H9 (cell line): ENCODE measurements around the gene SIGLEC11. TPM values are rescaled to one million over a fixed set of nuclear protein-coding genes. Genes with fewer than 3 reads are reported as not detected.
A peak's percentile ranks its signal among the peaks of the same experiment; 100 is the strongest.

ENCODE experiments used
- DNase-seq: peaks from one replicate; pipeline ENCODE4 v3.0.0-alpha.2; 2017
- H2AFZ ChIP-seq: one replicate; pipeline ENCODE4 v1.6.1; 2013; ENCODE audit warnings: mild to moderate bottlenecking, low read length, control low read depth, moderate library complexity
- H2AK5ac ChIP-seq: 2 replicates; pipeline ENCODE4 v1.6.1; 2013; ENCODE audit warnings: low read length, control low read depth, mixed read lengths; ENCODE audit not compliant: insufficient read length
- H2BK120ac ChIP-seq: one replicate; pipeline ENCODE4 v1.6.1; 2013; ENCODE audit warnings: low read depth, mild to moderate bottlenecking, low read length, control low read depth, inconsistent platforms; ENCODE audit not compliant: poor library complexity, severe bottlenecking
- H2BK12ac ChIP-seq: 2 replicates; pipeline ENCODE4 v1.6.1; 2013; ENCODE audit warnings: low read length, control low read depth, mixed read lengths, low read depth; ENCODE audit not compliant: insufficient read length
- H2BK15ac ChIP-seq: 2 replicates; pipeline ENCODE4 v1.6.1; 2013; ENCODE audit warnings: low read depth, low read length, control low read depth
- H2BK20ac ChIP-seq: one replicate; pipeline ENCODE4 v1.6.1; 2013; ENCODE audit warnings: low read depth, mild to moderate bottlenecking, low read length, control low read depth, inconsistent platforms; ENCODE audit not compliant: poor library complexity, severe bottlenecking
- H2BK5ac ChIP-seq: 2 replicates; pipeline ENCODE4 v1.6.1; 2013; ENCODE audit warnings: low read length, control low read depth, mixed read lengths; ENCODE audit not compliant: insufficient read length
- H3K14ac ChIP-seq: 2 replicates; pipeline ENCODE4 v1.6.1; 2013; ENCODE audit warnings: low read length, control low read depth; ENCODE audit not compliant: insufficient read depth
- H3K18ac ChIP-seq: 2 replicates; pipeline ENCODE4 v1.6.1; 2013; ENCODE audit warnings: low read depth, mild to moderate bottlenecking, mixed read lengths, low read length, control low read depth; ENCODE audit not compliant: insufficient read length
- H3K23ac ChIP-seq: 2 replicates; pipeline ENCODE4 v1.6.1; 2013; ENCODE audit warnings: low read length, control low read depth, mixed read lengths, low read depth; ENCODE audit not compliant: insufficient read length
- H3K23me2 ChIP-seq: 2 replicates; pipeline ENCODE4 v1.6.1; 2013; ENCODE audit warnings: low read depth, mild to moderate bottlenecking, mixed read lengths, low read length, control low read depth; ENCODE audit not compliant: insufficient read length, poor library complexity, severe bottlenecking
- H3K27ac ChIP-seq: 2 replicates; pipeline ENCODE4 v1.5.1; 2013; ENCODE audit warnings: low read length, control low read depth, mixed read lengths, low read depth; ENCODE audit not compliant: insufficient read length
- H3K27me3 ChIP-seq: 2 replicates; pipeline ENCODE4 v1.6.1; 2013; ENCODE audit warnings: low read length, control low read depth, inconsistent platforms; ENCODE audit not compliant: insufficient read depth
- H3K4ac ChIP-seq: 2 replicates; pipeline ENCODE4 v1.6.1; 2013; ENCODE audit warnings: low read depth, mild to moderate bottlenecking, control low read depth, inconsistent platforms, low read length, moderate library complexity
- H3K4me1 ChIP-seq: 2 replicates; pipeline ENCODE4 v1.6.1; 2013; ENCODE audit warnings: low read length, control low read depth, inconsistent platforms; ENCODE audit not compliant: insufficient read depth
- H3K4me2 ChIP-seq: 2 replicates; pipeline ENCODE4 v1.6.1; 2013; ENCODE audit warnings: low read length, control low read depth, mixed read lengths; ENCODE audit not compliant: insufficient read length, insufficient read depth
- H3K56ac ChIP-seq: 2 replicates; pipeline ENCODE4 v1.6.1; 2013; ENCODE audit warnings: low read depth, mild to moderate bottlenecking, mixed read lengths, low read length, control low read depth; ENCODE audit not compliant: insufficient read length
- H3K79me1 ChIP-seq: 2 replicates; pipeline ENCODE4 v1.6.1; 2013; ENCODE audit warnings: low read depth, mild to moderate bottlenecking, moderate library complexity, low read length, control low read depth, inconsistent platforms; ENCODE audit not compliant: insufficient read depth, poor library complexity, severe bottlenecking
- H3K79me2 ChIP-seq: 2 replicates; pipeline ENCODE4 v1.6.1; 2013; ENCODE audit warnings: low read length, control low read depth, inconsistent platforms; ENCODE audit not compliant: insufficient read depth
- H3K9ac ChIP-seq: 2 replicates; pipeline ENCODE4 v1.6.1; 2013; ENCODE audit warnings: low read length, control low read depth, mixed read lengths; ENCODE audit not compliant: insufficient read length; ENCODE audit errors: extremely low read depth
- H3K9me3 ChIP-seq: one replicate; pipeline ENCODE4 v1.6.1; 2013; ENCODE audit warnings: low read depth, low read length, inconsistent platforms; ENCODE audit not compliant: control insufficient read depth
- H3T11ph ChIP-seq: one replicate; pipeline ENCODE4 v1.6.1; 2013; ENCODE audit warnings: mild to moderate bottlenecking, low read length, control low read depth, inconsistent platforms
- H4K20me1 ChIP-seq: one replicate; pipeline ENCODE4 v1.6.1; 2013; ENCODE audit not compliant: control insufficient read depth, insufficient read length, insufficient read depth
- H4K5ac ChIP-seq: 2 replicates; pipeline ENCODE4 v1.6.1; 2013; ENCODE audit warnings: low read depth, mild to moderate bottlenecking, mixed read lengths, low read length, control low read depth; ENCODE audit not compliant: insufficient read length
- H4K8ac ChIP-seq: replicated peaks from 2 replicates; pipeline ENCODE4 v1.6.1; 2013; ENCODE audit warnings: low read length, control low read depth, mixed read lengths, low read depth; ENCODE audit not compliant: insufficient read length
- H4K91ac ChIP-seq: 2 replicates; pipeline ENCODE4 v1.6.1; 2013; ENCODE audit warnings: low read depth, mild to moderate bottlenecking, moderate library complexity, mixed read lengths, low read length, control low read depth; ENCODE audit not compliant: insufficient read length
- H3K27ac Mint-ChIP-seq, 3 experiments: 2 replicates in 2 of 3; 3 replicates in 1 of 3; pipeline ENCODE4 v1.8.0; 2020 to 2021; ENCODE audit warnings: mixed read lengths in 3 of 3, mild to moderate bottlenecking in 1 of 3, moderate library complexity in 1 of 3
- H3K27me3 Mint-ChIP-seq: 2 replicates; pipeline ENCODE4 v1.8.0; 2021; ENCODE audit warnings: low read depth, mild to moderate bottlenecking, moderate library complexity, mixed read lengths
- H3K36me3 Mint-ChIP-seq, 3 experiments: 2 replicates in 2 of 3; 3 replicates in 1 of 3; pipeline ENCODE4 v1.8.0; 2020 to 2021; ENCODE audit warnings: low read depth in 3 of 3, mixed read lengths in 3 of 3; ENCODE audit not compliant: insufficient read depth in 1 of 3
- H3K4me1 Mint-ChIP-seq, 2 experiments: 2 replicates each; pipeline ENCODE4 v1.8.0; 2020; ENCODE audit warnings: mixed read lengths in 2 of 2
- H3K4me3 Mint-ChIP-seq, 2 experiments: 2 replicates in 1 of 2; 3 replicates in 1 of 2; pipeline ENCODE4 v1.8.0; 2020 to 2021; ENCODE audit warnings: mild to moderate bottlenecking in 2 of 2, mixed read lengths in 2 of 2, moderate library complexity in 1 of 2
- H3K9me3 Mint-ChIP-seq, 2 experiments: 2 replicates in 1 of 2; 3 replicates in 1 of 2; pipeline ENCODE4 v1.8.0; 2020; ENCODE audit warnings: mild to moderate bottlenecking in 2 of 2, mixed read lengths in 2 of 2, moderate library complexity in 1 of 2
- WGBS: extraction: QIAGEN DNeasy Blood & Tissue Kit; methylation state at CpG from one replicate; pipeline ENCODE4 v1.1.7; 2013; ENCODE audit warnings: missing lambda C conversion rate, low lambda C conversion rate, mixed read lengths; ENCODE audit not compliant: insufficient read length; ENCODE audit errors: extremely low coverage; 5-methylcytosine and 5-hydroxymethylcytosine counted together
- total RNA-seq: library from RNA; stranded (reverse); gene quantifications from 2 replicates; pipeline ENCODE4 v1.2.1, GENCODE V29; 2021
- TF ChIP-seq, protein P1 (sequence below): fragments of 200-600 bp; sonication (generic); conservative IDR thresholded peaks from 3 replicates; pipeline ENCODE4 v1.8.0; 2021; ENCODE audit warnings: antibody characterized with exemption, mild to moderate bottlenecking

SIGLEC11 gene
- total RNA-seq, 1 experiment from 2014 or later, result not detected

DNA sequence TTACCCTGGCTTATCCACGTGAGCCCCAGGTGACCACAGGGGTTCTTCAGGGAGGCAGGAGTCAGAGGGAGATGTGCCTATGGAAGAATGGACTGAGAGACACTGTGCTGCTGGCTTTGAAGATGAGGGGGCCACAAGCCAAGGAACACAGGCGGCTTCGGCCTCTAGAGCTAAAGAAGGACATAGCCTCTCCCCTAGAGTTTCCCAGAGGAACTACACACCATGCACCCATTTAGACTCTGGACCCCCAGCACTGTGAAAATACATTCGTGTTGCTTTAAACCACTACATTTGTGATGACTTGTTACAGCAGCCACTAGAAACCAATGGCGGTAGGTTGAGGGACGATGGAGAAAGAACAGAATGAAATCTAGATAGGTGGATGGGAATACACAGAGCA, 45.7 kb downstream of the SIGLEC11 start:
- Histone ChIP-seq H3K23ac (no peak overlapping the region), H2BK120ac (no peak overlapping the region), H3K79me1 (peaks cover 9% of the 10 kb centered on the region), H2BK5ac (no peak overlapping the region), H3K4me2 (no peak overlapping the region), H4K91ac (no peak overlapping the region), H3K79me2 (peaks cover 6% of the 10 kb centered on the region; the same call in 1 of the 2 replicates), H3T11ph (no peak overlapping the region), H3K23me2 (no peaks in the 10 kb centered on the region), H2AK5ac (no peak overlapping the region), H4K8ac (no peak overlapping the region), H3K4ac (no peak overlapping the region), H3K9me3 (no peaks in the 10 kb centered on the region), H3K27me3 (no peaks in the 10 kb centered on the region), H2BK12ac (no peak overlapping the region), H4K5ac (no peak overlapping the region), H2BK15ac (no peak overlapping the region), H3K56ac (no peak overlapping the region), H3K14ac (no peak overlapping the region), H3K9ac (no peak overlapping the region), H3K18ac (no peak overlapping the region), H3K4me1 (no peaks in the 10 kb centered on the region), H2BK20ac (no peak overlapping the region), H4K20me1 (peaks cover 2% of the 10 kb centered on the region), H2AFZ (no peak overlapping the region), H3K27ac (no peak overlapping the region)
- TF ChIP-seq, protein P1, sequence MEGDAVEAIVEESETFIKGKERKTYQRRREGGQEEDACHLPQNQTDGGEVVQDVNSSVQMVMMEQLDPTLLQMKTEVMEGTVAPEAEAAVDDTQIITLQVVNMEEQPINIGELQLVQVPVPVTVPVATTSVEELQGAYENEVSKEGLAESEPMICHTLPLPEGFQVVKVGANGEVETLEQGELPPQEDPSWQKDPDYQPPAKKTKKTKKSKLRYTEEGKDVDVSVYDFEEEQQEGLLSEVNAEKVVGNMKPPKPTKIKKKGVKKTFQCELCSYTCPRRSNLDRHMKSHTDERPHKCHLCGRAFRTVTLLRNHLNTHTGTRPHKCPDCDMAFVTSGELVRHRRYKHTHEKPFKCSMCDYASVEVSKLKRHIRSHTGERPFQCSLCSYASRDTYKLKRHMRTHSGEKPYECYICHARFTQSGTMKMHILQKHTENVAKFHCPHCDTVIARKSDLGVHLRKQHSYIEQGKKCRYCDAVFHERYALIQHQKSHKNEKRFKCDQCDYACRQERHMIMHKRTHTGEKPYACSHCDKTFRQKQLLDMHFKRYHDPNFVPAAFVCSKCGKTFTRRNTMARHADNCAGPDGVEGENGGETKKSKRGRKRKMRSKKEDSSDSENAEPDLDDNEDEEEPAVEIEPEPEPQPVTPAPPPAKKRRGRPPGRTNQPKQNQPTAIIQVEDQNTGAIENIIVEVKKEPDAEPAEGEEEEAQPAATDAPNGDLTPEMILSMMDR, result peak; percentile 46; the same call in 2 of the 3 replicates
- no peak for DNase-seq
- no CpG with 5 or more reads among the region's 6 CpGs for WGBS
- H3K27me3 Mint-ChIP-seq, result no peaks in the 10 kb centered on the region
- H3K27ac Mint-ChIP-seq, result peak overlapping the region in 1 of 3 experiments; percentile 18; a peak in 2 of 7 replicates
- H3K4me1 Mint-ChIP-seq, result peaks cover 10 to 18% of the 10 kb centered on the region in 2 experiments
- peaks cover 0 to 3% of the 10 kb centered on the region in 2 experiments; a peak in 1 of 5 replicates for H3K9me3 Mint-ChIP-seq
- no peak overlapping the region for H3K4me3 Mint-ChIP-seq
- H3K36me3 Mint-ChIP-seq, result peaks cover 50 to 80% (median 79%) of the 10 kb centered on the region in 3 experiments
